Stimulated activated CD8-positive, alpha-beta memory T cell treated with anti-CD3 and anti-CD28 coated beads, Interleukin-7, amount 100 ng/mL, for 1 hour (primary cell): Measurements from ENCODE around the gene ESYT2.

Experiments
- DNase-seq, 2 donors: peaks; one replicate each; pipeline ENCODE4 v3.0.0-alpha.2; 2020; ENCODE audit warnings: low read depth in 2 of 2

ESYT2 gene

GRCh38 chr7:158828133-158829020 is 932 bp downstream of the ESYT2 start:
- no peak for DNase-seq

- DNase-seq, result no peak
Measured at GRCh38 chr7:158827411-158828132, 1.7 kb downstream of the ESYT2 start.

GRCh38 chr7:158825628-158826289 is 3.5 kb downstream of the ESYT2 start:
- no peak for DNase-seq

GRCh38 chr7:158824028-158824427 is 5.3 kb downstream of the ESYT2 start:
- DNase-seq, result no peak

GRCh38 chr7:158821171-158822031 is 7.9 kb downstream of the ESYT2 start:
- no peak for DNase-seq

GRCh38 chr7:158820656-158821055 is 8.7 kb downstream of the ESYT2 start:
- no peak for DNase-seq

- DNase-seq, result no peak
Measured at GRCh38 chr7:158819571-158820203, 9.6 kb downstream of the ESYT2 start.

GRCh38 chr7:158818325-158819213 is 10.7 kb downstream of the ESYT2 start:
- DNase-seq, result peak in 1 of 2 donors; percentile 49

- DNase-seq, result no peak
Measured at GRCh38 chr7:158816995-158817394, 12.3 kb downstream of the ESYT2 start.

- DNase-seq, result no peak
Measured at GRCh38 chr7:158816271-158816670, 13.0 kb downstream of the ESYT2 start.

GRCh38 chr7:158815800-158816128 is 13.5 kb downstream of the ESYT2 start:
- DNase-seq, result no peak

GRCh38 chr7:158815083-158815799 is 14.1 kb downstream of the ESYT2 start:
- DNase-seq, result no peak

GRCh38 chr7:158814637-158815036 is 14.7 kb downstream of the ESYT2 start:
- no peak for DNase-seq

GRCh38 chr7:158812684-158813083 is 16.6 kb downstream of the ESYT2 start:
- DNase-seq, result peak in 1 of 2 donors; percentile 48

GRCh38 chr7:158811894-158812293 is 17.4 kb downstream of the ESYT2 start:
- DNase-seq, result no peak

GRCh38 chr7:158811461-158811860 is 17.8 kb downstream of the ESYT2 start:
- DNase-seq, result no peak

GRCh38 chr7:158810846-158811245 is 18.5 kb downstream of the ESYT2 start:
- DNase-seq, result no peak

GRCh38 chr7:158809596-158809995 is 19.7 kb downstream of the ESYT2 start:
- DNase-seq, result no peak

GRCh38 chr7:158808126-158808525 is 21.2 kb downstream of the ESYT2 start:
- no peak for DNase-seq
